Measurements from ENCODE around the gene SYCP2L.

The SYCP2L gene

DNA sequence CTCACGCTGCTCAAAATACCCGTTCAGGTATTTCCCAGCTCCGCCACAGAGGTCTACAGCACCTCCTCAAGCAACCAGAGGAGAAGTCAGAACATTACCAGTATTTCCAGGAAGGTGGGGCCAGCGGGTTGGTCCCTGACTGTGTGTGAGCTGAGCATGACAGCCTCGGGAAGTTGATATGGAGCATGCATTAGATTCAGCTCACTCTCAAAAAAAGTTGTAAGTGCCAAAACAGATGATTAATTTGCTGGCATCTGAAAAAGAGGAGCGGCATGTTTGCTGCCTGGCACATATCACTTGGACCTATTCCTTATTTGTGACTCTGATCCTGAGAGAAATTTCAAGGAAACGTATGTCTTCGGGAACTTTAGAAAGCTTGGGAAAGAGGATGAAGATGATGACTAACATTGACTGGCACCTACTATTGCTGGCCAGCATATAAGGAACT is 125.0 kb downstream of the SYCP2L start:
- no peak for FAIRE-seq

DNA sequence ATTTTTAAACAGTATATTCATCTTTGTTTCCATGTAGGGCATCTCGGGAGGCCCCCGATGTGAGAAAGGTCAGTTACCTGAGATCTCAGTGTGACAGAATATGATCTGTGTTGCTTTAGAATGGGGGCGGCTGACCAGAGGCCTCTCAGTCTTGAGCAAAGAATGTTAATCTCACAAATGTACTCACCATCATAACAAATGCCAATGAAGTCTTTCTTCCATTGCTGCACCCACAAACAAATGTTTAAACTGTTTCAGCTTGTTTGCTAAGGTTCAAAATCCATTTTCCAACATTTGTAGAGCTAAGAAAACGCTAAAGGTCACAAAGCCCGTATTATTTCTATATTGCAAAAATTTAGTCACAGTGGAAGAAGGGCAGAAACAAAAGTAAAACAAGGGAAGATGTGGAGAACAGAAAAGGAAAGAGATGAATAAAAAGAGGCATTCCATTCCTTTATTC is 125.5 kb downstream of the SYCP2L start:
- FAIRE-seq = no peak

DNA sequence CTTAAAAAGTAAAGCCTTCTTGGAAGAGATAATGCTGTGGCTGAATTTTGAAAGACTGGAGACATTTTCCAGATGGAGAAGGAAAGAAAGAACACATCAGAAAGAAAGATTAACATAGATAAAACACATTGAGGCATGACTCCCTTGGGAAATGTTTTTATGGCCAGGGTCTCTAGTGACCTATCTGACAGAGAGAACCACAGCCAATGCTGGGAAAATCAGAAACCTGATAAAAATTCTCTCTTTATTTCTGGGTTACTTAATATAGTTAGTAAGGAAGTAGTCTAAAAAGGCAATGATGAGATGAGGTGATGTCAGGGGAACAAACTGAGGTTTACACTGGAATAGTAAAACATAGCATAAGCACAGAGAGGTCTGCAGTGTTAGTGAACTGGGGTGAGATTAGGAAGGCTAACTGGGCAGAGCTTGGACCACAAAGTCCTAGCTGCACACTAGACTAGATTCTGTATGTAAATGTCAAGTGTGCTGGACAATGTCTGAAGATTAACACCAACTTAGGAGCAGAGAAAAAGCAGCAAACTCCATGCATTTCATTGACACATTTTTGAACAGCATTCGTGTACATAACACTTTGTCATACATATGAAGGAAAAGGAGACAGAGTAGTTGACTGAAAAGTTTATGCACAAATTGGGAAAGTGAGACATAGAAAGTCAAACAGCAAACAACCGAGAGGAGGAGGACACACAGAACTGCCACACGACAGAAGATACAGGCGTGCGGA is 126.3 kb downstream of the SYCP2L start:
- FAIRE-seq = no peak

DNA sequence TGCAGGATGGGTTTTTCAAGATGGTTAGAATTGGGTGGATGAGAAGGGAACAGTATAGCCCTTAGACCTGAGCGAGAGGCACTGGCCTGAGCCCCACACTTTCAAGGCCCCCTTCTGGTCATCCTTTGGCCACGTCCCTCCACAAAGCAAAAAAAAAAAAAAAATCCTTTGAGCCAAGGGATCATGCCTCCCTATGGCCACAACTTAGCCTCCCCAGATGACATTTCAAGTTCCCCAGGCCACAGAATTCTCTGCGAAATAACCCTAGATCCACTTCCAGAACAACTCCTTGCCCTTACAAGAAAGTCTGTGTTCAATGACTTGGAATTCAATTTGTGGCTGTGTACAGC is 126.8 kb downstream of the SYCP2L start:
- no peak for FAIRE-seq

DNA sequence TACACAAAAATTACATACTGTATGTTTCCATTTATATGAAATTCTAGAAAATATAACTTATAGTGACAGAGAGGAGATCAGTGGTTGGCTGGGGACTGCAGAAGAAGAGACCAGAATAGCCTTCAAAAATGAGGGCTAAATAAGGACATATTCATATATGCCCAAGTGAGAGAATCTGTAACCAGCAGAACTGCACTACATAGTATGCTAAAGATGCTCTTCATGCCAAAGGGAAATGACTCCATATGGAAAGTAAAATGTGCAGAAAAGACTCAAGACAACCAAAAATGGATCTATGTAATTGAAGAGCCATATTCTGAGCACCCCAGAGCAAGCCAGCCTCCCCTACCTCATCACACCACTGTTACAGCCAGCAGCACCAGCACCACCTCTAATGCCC is 128.2 kb downstream of the SYCP2L start:
- FAIRE-seq = no peak

DNA sequence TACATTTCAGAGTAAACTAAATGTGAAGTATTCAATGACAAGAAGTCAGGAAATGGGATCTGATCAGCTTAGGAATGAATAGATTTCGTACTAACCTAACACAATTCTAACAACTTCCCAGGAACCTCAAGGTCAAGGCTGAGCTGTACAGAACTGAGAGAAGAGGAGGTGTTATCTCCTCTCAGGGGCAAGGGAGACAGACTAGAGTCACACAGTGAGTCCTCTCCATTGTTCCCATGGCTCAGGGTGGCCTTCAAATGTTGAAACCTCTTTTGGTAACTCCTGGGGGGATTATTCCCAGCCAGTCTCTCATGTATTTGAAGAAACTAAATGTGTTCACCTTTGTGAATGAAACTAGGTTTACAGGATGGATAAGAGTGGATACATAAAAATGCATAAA is 129.6 kb downstream of the SYCP2L start:
- FAIRE-seq = no peak

DNA sequence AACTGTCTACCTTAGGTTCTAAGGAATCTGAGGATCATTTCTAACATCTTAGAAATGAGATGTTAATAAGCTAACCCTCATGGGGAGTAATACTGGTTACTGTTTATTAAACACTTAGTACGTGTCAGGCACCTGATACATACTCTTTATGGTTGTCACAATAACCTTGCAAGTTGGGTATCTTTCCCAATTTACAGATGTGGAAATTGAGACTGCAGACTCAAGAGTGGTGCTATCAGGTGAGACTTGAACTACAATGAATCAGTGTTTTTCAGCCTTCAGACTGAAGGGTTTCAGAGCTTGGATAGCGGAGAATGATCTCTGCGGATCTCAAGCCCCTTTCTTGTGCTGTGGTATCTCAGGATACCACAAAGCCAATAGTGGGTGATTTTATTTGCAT is 130.2 kb downstream of the SYCP2L start:
- FAIRE-seq = no peak

DNA sequence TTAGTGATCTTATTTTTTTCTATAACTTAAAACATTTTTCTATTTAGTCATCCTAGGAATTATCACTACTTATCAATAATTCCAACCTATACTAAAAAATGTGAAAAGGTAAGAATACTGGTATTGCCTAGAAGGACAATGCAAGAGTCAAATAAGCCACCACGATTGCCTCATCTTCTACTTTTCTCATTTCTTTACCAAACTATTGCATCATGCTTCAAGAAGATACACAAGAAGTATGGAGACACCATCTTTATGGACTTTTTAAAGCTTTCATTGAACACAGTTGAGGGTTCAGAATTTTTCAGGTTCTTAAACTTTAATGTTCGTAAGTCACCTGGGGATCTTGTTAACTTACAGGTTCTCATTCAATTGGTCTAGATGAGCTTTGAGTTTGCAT is 131.4 kb downstream of the SYCP2L start:
- no peak for FAIRE-seq

DNA sequence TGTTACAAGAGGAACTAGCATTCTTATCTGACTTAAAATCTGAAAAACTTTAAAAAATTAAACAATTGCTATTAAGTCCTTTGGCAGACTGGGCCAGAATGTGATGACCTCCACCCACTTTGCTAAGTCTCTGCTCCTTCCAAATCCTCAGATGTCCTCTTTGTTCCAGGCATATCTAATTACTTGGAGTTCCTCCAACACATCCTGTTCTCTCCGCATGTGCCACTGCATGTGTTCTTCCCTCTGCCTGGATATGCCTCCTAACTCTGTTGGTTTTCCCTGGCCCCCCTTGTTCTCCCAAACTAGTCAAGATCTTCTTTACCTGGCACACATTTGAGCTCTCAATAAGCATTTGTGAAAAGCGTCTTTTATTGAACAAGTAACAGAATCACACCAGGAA is 134.2 kb downstream of the SYCP2L start:
- FAIRE-seq = no peak

DNA sequence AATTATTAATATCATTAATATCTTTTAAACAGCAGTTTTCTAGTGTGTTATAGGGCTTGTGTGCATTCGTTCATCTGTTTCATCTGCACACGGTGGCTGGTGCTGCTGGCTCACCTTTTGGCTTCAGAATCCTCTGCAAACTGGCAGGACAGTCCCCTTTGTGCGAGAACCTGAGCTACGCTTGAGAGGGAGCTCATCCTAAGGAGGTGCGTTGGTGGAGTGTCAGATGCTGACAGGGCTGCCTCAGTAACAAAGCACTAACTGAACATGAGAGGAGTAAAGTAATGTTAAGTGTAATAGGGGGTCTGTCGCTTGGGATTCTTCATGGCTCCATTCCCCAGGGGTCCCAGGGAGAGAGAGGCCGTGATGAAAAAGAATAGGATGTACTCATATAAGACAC is 134.9 kb downstream of the SYCP2L start:
- no peak for FAIRE-seq

DNA sequence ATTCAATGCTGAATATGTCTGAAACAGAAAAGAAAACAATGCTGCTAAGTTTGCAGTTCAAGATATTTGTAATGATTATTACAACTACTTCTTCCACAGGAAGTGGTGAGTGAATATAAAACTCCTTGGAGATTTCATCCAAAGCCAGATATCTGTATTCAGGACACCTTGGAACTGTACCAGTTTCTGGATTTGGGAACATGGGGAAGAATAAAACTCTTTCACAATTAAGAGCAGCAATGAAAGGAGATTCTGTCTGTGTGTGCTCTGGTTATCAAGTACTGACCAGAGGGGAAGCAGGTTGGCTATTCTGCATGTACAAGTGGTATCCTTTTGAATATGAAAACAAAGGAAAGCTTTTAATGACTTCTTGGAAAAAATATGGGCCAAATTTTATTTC is 136.2 kb downstream of the SYCP2L start:
- no peak for FAIRE-seq
